HG03520 (cell line): ENCODE results near the gene GOSR2.

Source experiments
- ATAC-seq: cut with Tn5 transposase; IDR thresholded peaks from one replicate; pipeline ENCODE4 v1.9.1; 2021; ENCODE audit warnings: mild to moderate bottlenecking, moderate library complexity; ENCODE audit not compliant: unreplicated experiment

The GOSR2 gene

DNA sequence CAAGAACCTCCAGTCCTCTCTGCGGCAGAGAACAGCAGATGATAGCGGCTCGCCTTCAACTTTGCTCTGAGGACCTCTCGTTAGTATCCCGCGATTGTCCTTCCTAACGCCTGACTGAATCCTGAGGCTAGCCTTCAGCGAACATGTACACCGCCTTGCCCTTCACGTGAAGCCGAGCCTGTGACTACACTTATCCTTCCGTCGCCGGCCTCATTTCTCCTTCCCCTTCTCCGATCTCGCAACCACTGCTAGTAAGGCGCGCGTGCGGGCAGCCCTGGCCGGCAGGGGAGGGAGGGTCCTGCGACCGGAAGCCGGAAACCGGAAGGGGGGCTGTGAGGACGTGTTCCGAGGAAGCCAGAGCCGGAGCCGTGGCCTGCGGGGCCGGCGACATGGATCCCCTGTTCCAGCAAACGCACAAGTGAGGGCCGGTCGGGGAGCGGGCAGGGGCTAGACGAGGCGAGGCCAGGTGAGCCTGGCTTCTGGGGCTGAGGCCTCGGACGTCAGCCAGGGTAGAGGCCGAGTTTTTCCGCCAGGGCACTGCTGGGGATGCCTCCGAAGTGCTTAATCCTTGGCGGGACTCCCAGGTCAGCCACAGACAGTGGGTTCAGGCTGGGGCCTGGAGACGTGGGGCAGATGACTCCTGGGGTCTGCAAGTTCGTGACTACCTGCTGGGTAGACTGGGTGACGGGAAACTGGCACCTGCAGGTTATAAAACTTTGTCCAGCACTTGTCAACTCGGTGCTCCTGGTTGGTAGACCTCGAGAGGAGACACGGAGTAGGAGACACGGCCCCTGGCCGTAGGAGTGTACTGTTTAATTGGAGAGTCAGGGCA is at the start of gene GOSR2:
GOSR2 (plus strand) TSS at position 357 of the 832 bp plus-strand sequence; CDS start at position 390, 33 bp downstream.
- peak; percentile 81 for ATAC-seq

GRCh38 chr17:46873941-46874645 is 48.9 kb upstream of the GOSR2 start:
- ATAC-seq: no peak

- ATAC-seq: no peak
These were observed 48.1 kb upstream of the GOSR2 start for GRCh38 chr17:46874906-46875305.

- no peak for ATAC-seq
These were observed 47.1 kb upstream of the GOSR2 start for GRCh38 chr17:46875849-46876352.

DNA sequence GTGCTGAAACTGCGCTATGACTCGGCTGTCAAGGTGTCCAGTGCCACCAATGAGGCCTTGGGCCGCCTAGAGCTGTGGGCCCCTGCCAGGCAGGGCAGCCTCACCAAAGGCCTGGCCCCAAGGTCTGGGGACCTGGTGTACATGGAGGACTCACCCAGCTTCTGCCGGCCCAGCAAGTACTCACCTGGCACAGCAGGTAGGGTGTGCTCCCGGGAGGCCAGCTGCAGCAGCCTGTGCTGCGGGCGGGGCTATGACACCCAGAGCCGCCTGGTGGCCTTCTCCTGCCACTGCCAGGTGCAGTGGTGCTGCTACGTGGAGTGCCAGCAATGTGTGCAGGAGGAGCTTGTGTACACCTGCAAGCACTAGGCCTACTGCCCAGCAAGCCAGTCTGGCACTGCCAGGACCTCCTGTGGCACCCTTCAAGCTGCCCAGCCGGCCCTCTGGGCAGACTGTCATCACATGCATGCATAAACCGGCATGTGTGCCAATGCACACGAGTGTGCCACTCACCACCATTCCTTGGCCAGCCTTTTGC is 46.5 kb upstream of the GOSR2 start:
- ATAC-seq: no peak

DNA sequence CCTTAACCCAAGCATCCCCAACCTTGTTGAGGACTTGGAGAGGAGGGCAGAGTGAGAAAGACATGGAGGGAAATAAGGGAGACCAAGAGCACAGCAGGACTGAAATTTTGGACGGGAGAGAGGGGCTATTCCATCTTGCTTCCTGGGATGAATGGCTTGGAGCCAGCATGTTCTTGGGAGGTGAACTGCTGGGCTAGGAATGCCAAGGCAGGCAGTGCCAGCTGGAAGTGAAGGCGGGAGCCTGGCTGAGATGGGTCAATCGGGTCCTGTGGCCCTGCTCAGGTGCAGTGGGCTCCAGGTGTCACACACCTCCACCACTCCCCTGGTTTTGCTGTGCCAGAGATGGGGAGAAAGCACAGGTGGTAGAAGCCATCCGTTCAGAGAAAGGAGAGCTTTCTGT is 46.0 kb upstream of the GOSR2 start:
- no peak for ATAC-seq

DNA sequence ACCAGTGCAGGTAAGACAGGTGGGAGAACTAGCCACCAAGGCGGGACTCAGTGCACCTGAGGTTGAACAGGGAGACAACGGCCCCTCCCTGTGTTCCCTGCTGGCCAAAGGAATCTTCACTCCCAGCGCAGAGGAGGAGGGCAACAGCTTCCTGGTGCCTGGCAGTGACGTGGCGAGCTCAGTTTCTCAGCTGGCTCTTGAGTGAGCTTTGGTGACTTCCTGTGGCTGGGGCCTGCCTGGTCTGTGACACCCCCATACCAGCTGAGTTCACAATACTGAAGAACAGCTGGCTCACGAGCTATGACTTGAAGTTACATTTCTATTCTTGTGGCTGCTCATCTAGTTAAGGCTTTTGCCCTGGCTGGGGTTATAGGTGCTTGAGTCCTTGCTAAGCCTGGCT is 45.5 kb upstream of the GOSR2 start:
- ATAC-seq: no peak

DNA sequence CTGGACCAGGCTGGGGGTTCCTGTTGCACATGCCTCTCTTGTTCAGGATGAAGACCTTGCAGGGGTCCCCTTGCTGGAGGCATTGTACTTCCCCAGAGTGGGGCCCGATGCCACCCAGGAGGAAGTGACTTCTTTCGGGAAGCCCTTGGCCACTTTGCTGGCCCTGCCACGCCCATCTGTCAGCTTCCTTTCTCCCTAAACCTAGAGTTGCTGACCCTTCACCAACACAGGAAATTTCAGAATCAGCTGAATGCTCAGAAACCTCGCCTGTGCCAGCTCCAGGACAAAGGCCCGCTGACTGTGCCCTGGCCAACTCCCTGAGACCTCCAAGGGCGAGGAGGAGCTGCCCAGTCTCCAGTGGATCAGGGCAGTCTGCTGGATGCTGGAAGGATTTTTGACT is 44.9 kb upstream of the GOSR2 start:
- ATAC-seq: no peak

GRCh38 chr17:46879101-46879500 is 43.9 kb upstream of the GOSR2 start:
- ATAC-seq: no peak

DNA sequence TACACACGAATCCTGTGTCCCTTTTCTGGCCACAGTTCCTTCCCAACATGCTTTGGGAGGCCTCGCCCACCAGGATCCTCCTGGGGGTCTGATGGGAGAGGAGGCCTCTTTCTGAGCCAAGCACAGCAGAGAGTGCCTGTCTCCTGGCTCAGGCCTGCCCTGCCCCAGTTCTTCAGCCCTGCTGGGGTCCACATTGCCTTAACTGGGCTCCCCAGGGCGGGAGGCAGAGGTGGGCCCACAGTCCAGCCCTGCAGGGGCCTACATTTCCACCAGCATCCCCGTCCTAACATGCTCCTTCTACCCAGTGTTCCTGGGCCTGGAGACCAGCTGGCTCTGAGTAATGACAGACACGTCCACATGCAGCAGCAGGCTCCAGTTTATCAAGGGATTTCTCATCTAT is 41.9 kb upstream of the GOSR2 start:
- no peak for ATAC-seq

- ATAC-seq: no peak
These were observed 40.3 kb upstream of the GOSR2 start for GRCh38 chr17:46882666-46883065.

- no peak for ATAC-seq
These were observed 39.0 kb upstream of the GOSR2 start for GRCh38 chr17:46883871-46884520.

DNA sequence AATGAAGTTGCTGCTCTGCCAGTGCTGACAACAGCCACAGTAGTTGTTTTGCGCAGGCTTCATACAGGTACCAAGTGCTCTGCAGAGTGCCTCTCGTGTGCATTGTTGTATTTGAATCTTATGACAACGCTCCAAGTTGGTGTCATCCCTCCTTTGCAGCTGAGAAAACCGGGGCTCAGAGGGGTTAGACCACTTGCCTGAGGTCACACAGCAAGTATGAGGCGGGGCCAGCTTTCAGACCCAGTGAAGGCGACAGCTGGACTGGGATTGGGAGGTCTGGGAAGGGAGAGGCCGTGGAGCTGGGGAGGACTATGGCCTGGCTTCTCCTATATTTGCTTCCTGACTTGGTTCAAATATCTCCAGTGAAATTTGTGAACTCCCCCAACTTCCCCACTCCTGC is 38.4 kb upstream of the GOSR2 start:
- ATAC-seq: no peak

- ATAC-seq: no peak
These were observed 37.3 kb upstream of the GOSR2 start for GRCh38 chr17:46885415-46886309.

- no peak for ATAC-seq
These were observed 36.7 kb upstream of the GOSR2 start for GRCh38 chr17:46886310-46886663.

DNA sequence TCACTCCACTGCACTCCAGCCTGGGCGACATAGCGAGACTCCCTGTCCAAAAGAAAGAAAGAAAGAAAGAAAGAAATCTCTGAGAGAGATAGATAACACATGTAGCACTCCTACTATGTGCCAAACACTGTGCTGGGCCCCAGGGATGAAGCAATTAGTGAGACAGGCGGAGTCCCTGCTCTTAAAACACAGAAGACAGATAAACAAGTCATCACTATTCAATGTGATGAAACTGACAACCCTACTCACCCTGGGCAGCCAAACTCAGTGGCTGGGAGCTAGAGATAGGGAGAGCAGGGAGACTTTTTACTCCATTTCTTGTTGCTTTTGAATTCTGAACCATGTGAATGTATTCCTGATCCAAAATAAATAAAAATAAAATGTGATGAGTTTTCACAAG is 35.2 kb upstream of the GOSR2 start:
- ATAC-seq: no peak

DNA sequence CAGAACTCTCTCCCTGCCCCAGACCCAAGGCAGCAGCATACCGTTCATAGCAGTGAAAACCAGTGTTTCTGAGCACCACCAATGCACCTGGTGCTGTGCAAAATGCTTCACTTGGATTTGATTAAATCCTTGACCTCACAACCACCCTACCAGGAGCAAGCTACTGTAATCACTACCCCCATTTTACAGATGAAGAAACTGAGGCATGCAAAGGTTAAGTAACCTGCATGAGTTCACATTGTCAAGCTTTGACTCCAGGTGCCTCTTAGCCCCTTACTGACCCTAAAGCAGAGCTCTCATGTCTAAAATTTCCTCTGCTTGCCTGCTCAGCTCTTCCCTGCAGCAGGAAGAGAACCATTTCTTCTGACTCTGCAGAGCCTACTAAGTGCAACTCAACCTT is 34.2 kb upstream of the GOSR2 start:
- no peak for ATAC-seq

DNA sequence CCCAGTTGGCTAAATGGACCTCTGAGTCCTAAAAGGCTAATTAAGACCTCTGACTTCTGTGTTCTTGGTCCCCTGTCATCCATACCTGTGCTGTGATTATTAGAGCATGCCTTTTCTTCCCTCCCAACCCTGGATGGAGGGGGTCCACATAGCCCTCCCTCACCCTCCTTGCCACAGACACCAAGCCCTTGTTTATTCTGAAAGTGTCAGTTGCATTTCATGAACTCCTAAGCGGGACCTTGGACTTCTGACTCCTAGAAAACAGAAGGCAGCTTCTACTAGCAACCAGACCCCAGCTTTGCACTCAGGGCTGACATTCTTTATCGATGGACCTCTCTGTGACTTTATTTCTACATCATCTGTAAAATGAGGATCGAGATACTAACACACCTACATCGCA is 33.4 kb upstream of the GOSR2 start:
- no peak for ATAC-seq

GRCh38 chr17:46889992-46890564 is 32.9 kb upstream of the GOSR2 start:
- ATAC-seq: no peak

DNA sequence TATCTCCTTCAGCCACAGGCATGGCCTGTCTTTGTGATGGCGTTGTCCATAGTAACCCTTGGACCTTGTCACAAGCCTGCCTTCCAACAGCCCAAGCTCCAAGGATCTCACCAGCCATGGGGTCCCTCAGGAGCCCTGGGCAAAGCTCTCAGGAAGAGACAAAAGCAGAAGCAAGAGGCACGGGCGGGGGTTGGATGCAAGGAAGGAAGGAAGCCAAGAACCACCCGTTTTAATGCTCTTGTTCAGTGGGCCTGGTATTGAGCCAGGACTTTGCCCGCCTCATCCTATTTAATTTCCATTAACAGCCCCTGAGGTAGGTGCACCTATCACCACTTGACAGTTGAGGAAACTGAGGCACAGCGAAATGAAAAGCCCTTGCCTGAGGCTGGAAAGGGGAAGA is 32.3 kb upstream of the GOSR2 start:
- ATAC-seq: no peak
